DND-41 (cell line): ENCODE measurements around the gene FBXO42.

ENCODE experiments used
- ATAC-seq: fragments of 200-7000 bp; cut with Tn5 transposase; 3 replicates; pipeline ENCODE4 v1.9.1; 2021; ENCODE audit warnings: low read depth; ENCODE audit not compliant: insufficient read depth
- DNase-seq: peaks from one replicate; pipeline ENCODE4 v3.0.0-alpha.2; 2020
- H2AFZ ChIP-seq: 2 replicates; pipeline ENCODE4 v1.6.0; 2012; ENCODE audit warnings: low read depth, low read length
- H3K27ac ChIP-seq: 2 replicates; pipeline ENCODE4 v1.5.1; 2012; ENCODE audit warnings: low read length, inconsistent platforms
- H3K27me3 ChIP-seq: fragments of 200-600 bp; sonication (generic); 2 replicates; pipeline ENCODE4 v1.6.0; 2012; ENCODE audit warnings: low read length, mild to moderate bottlenecking, inconsistent platforms; ENCODE audit not compliant: insufficient read depth, poor library complexity
- H3K36me3 ChIP-seq: 2 replicates; pipeline ENCODE4 v1.5.1; 2012; ENCODE audit warnings: low read length, inconsistent platforms; ENCODE audit not compliant: insufficient read depth
- H3K4me1 ChIP-seq: 2 replicates; pipeline ENCODE4 v1.5.1; 2012; ENCODE audit warnings: mild to moderate bottlenecking, low read length; ENCODE audit not compliant: insufficient read depth
- H3K4me2 ChIP-seq: 2 replicates; pipeline ENCODE4 v1.6.0; 2012; ENCODE audit warnings: mild to moderate bottlenecking, moderate library complexity, low read length, inconsistent platforms; ENCODE audit not compliant: insufficient read depth
- H3K4me3 ChIP-seq, 2 experiments: fragments of 200-600 bp in 1 of 2; shearing (Covaris generic) in 1 of 2; 2 replicates each; pipeline ENCODE4 v1.5.1; 2012 to 2016; ENCODE audit warnings: inconsistent platforms in 2 of 2, low read length in 2 of 2, mild to moderate bottlenecking in 2 of 2, low read depth in 1 of 2, moderate library complexity in 1 of 2
- H3K79me2 ChIP-seq: 2 replicates; pipeline ENCODE4 v1.6.0; 2012; ENCODE audit warnings: low read length, inconsistent platforms; ENCODE audit not compliant: insufficient read depth
- H3K9ac ChIP-seq: 2 replicates; pipeline ENCODE4 v1.6.0; 2012; ENCODE audit warnings: low read depth, mild to moderate bottlenecking, inconsistent platforms, low read length, moderate library complexity
- H3K9me3 ChIP-seq: 2 replicates; pipeline ENCODE4 v1.5.1; 2012; ENCODE audit warnings: low read length, moderate library complexity, mild to moderate bottlenecking, inconsistent platforms; ENCODE audit not compliant: insufficient read depth, severe bottlenecking
- H4K20me1 ChIP-seq: 2 replicates; pipeline ENCODE4 v1.6.0; 2012; ENCODE audit warnings: low read length; ENCODE audit not compliant: insufficient read depth
- CTCF ChIP-seq: IDR thresholded peaks from 2 replicates; pipeline ENCODE4 v1.5.1; 2012; ENCODE audit warnings: borderline replicate concordance, low read length, moderate library complexity, mild to moderate bottlenecking; ENCODE audit not compliant: poor library complexity, severe bottlenecking; ENCODE audit errors: extremely low read depth
- EZH2 ChIP-seq: IDR thresholded peaks from 3 replicates; pipeline ENCODE4 v1.6.1; 2012; ENCODE audit warnings: borderline replicate concordance, low read depth, mild to moderate bottlenecking, moderate library complexity, low read length, inconsistent platforms; ENCODE audit not compliant: severe bottlenecking

Gene FBXO42

GRCh38 chr1:16208270-16208987 is 143.9 kb downstream of the FBXO42 start:
- H3K27ac ChIP-seq, result no peak overlapping the region
- no peaks in the 10 kb centered on the region for H3K27me3 ChIP-seq
- no peaks in the 10 kb centered on the region for H3K9me3 ChIP-seq
- no peaks in the 10 kb centered on the region for H4K20me1 ChIP-seq
- no peaks in the 10 kb centered on the region for H3K36me3 ChIP-seq
- no peak overlapping the region for H3K4me2 ChIP-seq
- DNase-seq (no peak), ATAC-seq (no peak)
- H3K9ac ChIP-seq, result 0 out of 2 replicates have a peak overlapping the region, but pooled peaks have one; percentile 62
- TF ChIP-seq EZH2, result no peak
- TF ChIP-seq CTCF, result no peak
- H2AFZ ChIP-seq, result no peak overlapping the region
- H3K4me3 ChIP-seq, result no peak overlapping the region
- H3K79me2 ChIP-seq, result no peaks in the 10 kb centered on the region
- peaks cover 24% of the 10 kb centered on the region for H3K4me1 ChIP-seq

GRCh38 chr1:16207318-16208269 is 144.7 kb downstream of the FBXO42 start:
- H2AFZ ChIP-seq, result peak overlapping the region; percentile 67
- H4K20me1 ChIP-seq, result no peaks in the 10 kb centered on the region
- H3K36me3 ChIP-seq, result no peaks in the 10 kb centered on the region
- peak overlapping the region; percentile 68 for H3K27ac ChIP-seq
- H3K79me2 ChIP-seq, result no peaks in the 10 kb centered on the region
- DNase-seq (no peak), ATAC-seq (no peak)
- peak overlapping the region; percentile 85 for H3K4me2 ChIP-seq
- H3K9me3 ChIP-seq, result no peaks in the 10 kb centered on the region
- TF ChIP-seq CTCF (no peak), EZH2 (no peak)
- no peaks in the 10 kb centered on the region for H3K27me3 ChIP-seq
- H3K4me3 ChIP-seq, result peak overlapping the region; percentile 32 to 55; a peak in 3 of 4 replicates
- peaks cover 24% of the 10 kb centered on the region for H3K4me1 ChIP-seq
- H3K9ac ChIP-seq, result peak overlapping the region; percentile 62

GRCh38 chr1:16206547-16207317 is 145.5 kb downstream of the FBXO42 start:
- TF ChIP-seq CTCF, result no peak
- TF ChIP-seq EZH2, result no peak
- Histone ChIP-seq H3K4me1 (peaks cover 24% of the 10 kb centered on the region), H3K9me3 (no peaks in the 10 kb centered on the region), H2AFZ (peak overlapping the region; percentile 67), H3K9ac (peak overlapping the region; percentile 63), H3K4me3 (peak overlapping the region; percentile 32 to 59; a peak in 3 of 4 replicates), H3K4me2 (peak overlapping the region; percentile 85), H4K20me1 (no peaks in the 10 kb centered on the region), H3K27me3 (no peaks in the 10 kb centered on the region), H3K36me3 (no peaks in the 10 kb centered on the region), H3K27ac (peak overlapping the region; percentile 68), H3K79me2 (no peaks in the 10 kb centered on the region)
- peak; percentile 91 for ATAC-seq
- peak; percentile 98 for DNase-seq
